IPS DF 4.7 (cell line): ENCODE measurements around the gene SLC17A9.

Experiments
- DNase-seq: peaks from one replicate; pipeline ENCODE4 v3.0.0-alpha.2; 2013; ENCODE audit warnings: low spot score; ENCODE audit errors: extremely low read depth

Gene SLC17A9

GRCh38 chr20:63016514-63017075 lies 64.1 kb downstream of the SLC17A9 start:
- DNase-seq: no peak

GRCh38 chr20:63017076-63017825 lies 64.7 kb downstream of the SLC17A9 start:
- DNase-seq: no peak

GRCh38 chr20:63017826-63018411 lies 65.4 kb downstream of the SLC17A9 start:
- DNase-seq: no peak
